HG03045 (cell line): Measurements from ENCODE around the gene WNK1.
"Not testable (repeated sequence)": the region's sequence is repeated elsewhere in the genome, so short reads cannot be mapped to it uniquely, and the experiment has no call there.

Experiments used
- ATAC-seq: cut with Tn5 transposase; IDR thresholded peaks from one replicate; pipeline ENCODE4 v1.9.1; 2021; ENCODE audit warnings: mild to moderate bottlenecking, moderate library complexity; ENCODE audit not compliant: unreplicated experiment

WNK1 gene

DNA sequence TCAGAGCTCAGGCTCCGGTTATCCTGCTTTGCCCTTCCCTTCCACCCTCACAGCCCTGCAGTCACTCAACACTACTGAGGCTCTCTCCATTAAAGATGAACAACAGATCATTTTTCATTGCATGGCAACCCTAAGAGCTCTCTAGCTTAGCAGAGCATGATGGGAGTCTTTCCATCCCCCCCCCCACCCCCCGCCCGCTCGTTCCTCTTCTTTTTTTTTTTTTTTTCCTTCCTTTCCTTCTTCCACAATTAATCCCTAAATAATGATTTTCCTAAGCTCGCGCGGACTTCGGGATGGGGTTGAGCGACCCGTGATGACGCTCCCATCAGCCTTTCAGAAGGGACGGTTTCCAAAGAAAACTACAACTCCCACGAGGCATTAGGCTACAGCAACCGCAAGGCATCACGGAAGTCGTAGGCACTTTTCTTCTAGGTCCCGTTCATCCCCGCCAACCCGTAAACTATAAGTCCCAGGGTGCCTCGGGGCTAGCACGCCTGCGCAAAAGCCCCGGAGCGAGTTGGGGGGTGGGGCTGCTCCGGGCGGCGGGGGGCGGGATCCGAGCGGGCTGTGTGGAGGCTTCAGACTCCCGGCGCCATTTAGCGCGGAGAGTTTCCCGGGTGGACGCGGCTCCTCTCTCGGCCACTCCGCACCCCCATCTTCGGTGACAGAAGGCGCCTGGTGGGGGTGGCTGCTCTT, at the start of gene WNK1:
Gene WNK1, plus strand, starts transcription at position 581 of the 696 bp plus-strand sequence. CDS start 987 bp downstream, outside the sequence.
- peak; percentile 56 for ATAC-seq

DNA sequence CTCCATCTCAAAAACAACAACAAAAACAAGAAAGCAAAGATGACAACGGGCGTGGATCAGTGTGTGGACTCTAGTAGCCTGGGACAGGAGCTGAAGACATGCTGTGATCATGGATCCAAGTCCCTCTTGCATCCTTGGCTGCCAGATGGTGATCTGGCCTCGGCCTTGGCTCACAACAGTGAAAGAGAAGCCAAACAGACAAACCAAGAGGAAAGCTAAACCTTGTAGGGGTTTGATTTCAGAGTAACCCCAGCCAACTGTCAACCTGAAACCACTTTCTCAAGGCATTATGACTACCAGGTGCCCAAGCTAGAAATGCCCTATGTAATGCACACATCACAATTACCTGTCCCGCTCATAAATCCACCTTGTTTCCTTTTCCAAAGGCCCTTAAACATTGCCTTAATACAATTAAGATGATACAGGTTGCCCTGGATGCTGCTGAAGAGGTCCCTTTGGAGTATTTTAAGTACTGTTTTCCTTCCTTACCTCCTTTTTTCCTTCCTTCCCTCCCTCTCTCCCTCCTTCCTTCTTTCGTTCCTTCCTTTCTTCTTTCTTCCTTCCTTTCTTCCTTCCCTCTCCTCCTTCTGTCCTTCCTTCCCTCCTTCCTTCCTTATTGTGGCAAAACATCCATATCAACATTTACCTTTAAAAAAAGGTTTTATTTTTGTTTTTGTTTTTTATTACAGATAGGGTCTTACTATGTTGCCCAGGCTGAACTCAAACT, 47.7 kb upstream of the WNK1 start:
- ATAC-seq, result no peak

GRCh38 chr12:708084-708483, 44.3 kb upstream of the WNK1 start:
- ATAC-seq, result not testable (repeated sequence)

GRCh38 chr12:709455-710020, 42.8 kb upstream of the WNK1 start:
- no peak for ATAC-seq

DNA sequence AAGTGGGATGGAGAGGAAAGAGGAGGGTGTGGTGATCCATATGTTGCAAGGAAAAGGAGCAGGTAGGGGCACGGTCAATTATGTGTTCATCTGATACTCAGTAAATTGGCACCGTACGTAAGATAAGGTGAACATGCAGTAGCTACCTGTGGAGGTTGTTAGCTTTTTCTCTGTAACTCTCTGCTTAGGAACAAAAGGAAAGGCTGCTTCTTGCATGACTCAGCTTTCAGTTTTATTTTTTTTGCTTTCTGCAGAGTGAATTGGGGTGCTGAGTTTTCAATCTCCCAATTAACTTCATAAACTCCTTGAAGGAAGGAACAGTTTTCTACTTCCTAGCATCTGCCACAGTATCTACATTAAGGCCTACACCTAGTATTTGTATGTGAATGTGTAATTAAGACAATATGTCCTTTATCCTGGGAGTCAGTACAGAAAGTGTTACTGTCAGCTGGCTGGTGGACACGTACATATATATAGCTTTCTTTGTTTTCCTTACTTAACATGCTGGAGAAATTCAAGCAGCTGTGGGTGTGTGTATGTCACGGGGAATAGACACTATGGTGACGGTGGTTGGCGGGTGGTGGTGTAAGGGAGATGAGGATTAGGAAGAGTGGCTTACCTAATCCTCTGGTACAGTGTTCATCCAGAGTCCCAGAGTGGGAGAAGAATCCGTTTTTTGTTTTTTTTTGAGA, 40.1 kb upstream of the WNK1 start:
- ATAC-seq, result no peak

- no peak for ATAC-seq
Observed at GRCh38 chr12:713281-713875, 39.0 kb upstream of the WNK1 start.

DNA sequence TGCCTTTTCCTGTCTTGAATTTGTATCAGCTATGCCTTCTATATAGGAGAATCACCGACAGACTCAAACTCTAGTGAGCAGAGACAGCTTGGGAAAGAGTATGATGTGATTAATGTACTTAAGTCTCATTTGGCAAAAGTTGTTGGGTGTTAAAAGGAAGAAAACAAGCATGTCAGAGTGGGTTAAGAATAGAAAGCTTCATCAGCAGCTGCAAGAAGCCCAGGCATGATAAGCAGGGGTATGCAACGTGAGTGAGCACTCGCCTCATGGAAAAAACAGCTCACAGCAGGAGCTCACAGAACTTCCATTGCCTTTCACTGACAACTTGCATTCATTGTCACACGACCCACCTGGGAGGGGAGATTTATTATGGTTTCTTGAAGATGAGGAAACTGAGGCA, 35.9 kb upstream of the WNK1 start:
- ATAC-seq, result no peak

DNA sequence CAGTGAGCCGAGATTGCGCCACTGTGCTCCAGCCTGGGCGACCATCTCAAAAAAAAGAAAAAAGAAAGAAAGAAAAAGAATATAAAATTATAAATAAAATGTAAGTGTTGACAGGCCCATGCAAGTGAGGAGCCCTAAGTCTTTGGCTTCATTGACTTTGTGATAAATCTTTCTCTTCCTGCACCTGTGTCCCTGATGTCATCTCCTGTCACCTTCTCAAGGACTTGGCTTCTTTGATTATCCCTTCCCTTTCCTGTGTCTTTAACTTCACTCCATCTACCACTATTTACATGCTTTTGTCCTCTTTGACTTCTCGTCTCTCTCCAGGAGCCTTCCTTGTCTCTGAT, 33.6 kb upstream of the WNK1 start:
- ATAC-seq, result no peak

- ATAC-seq, result no peak
Observed at GRCh38 chr12:720231-720941, 32.0 kb upstream of the WNK1 start.

DNA sequence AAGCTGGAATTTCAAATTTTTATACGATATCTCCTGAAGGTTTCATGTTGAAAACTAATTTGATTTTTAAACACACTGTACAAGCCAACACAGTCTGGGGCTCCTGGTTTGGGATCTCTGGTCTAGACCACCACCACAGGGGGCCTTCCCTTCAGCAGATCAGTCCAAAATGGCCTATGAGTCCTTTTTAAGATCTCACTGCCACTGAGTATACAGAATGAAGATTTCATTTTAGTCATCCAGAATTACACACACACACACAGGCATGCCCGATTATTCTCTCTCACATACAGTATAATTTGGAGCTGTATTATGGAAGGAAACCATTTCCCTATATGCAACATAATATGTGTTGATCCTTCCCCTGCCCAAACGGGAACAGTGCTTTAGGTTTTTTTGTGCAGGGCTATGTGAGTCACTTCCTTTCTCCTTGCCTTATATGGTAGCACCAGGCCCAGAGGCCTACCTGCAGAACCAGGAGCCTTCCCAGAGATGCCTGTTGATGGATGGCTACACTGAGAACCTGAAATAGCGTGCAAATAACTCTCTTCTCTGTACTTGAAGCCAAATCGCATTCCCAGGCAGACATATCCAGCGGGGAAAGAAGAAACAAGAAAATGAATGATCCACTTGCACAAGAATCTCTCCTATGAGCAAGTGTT, 28.1 kb upstream of the WNK1 start:
- no peak for ATAC-seq

GRCh38 chr12:725076-725475, 27.3 kb upstream of the WNK1 start:
- ATAC-seq, result no peak

GRCh38 chr12:726281-727140, 25.9 kb upstream of the WNK1 start:
- ATAC-seq, result no peak

- no peak for ATAC-seq
Observed at GRCh38 chr12:727321-727720, 25.1 kb upstream of the WNK1 start.

DNA sequence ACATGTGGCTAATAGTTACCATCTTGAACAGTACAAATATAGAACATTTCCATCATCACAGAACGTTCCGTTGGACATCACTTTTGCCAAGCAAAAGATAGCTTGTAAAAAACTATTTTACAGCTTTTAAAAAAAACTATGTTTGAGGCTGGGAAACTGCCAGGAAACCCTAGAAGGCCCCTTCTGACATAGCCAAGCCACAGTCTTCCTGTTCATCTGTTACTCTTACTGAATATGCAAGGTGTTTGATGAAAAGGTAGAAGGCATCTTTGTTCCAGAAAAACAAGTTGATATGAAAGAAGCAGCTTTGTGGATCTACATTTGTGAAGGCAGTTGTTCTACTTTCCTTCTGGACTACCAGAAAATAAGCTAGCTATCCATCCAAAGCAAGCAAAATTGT, 23.6 kb upstream of the WNK1 start:
- no peak for ATAC-seq

DNA sequence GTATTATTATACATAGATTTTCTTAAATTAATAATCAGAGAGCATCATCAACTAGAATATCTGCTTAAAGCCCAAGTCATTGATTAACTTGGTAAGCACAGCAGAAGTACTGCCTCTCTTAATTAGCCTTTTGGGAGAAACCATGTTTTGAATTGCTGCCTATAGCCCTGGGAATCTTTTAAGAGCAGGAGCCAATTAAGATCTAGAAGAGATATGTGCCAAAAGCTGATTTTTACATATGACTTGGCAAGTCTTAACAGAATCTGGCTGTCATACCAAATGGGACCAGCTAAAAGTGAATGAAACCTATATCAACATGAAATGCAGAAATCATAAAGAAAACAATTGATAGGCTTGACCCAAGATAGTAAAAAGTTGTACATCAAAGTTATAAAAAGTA, 23.2 kb upstream of the WNK1 start:
- ATAC-seq, result no peak

DNA sequence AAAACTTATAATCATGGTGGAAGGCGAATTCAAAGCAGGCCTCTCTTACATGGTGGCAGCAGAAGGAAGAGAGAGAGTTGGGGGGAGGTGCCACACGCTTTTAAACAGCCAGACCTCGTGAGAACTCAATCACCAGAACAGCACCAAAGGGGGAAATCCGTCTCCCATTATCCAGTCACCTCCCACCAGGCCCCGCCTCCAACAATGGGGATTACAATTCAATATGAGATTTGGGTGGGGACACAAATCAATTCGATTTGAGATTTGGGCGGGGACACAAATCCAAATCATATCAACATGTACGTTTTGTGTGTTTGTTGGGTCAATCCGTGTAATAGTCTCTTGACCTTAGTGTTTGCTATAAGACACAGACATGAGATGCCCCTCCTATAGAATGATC, 21.8 kb upstream of the WNK1 start:
- no peak for ATAC-seq

GRCh38 chr12:737122-737739, 15.1 kb upstream of the WNK1 start:
- ATAC-seq, result no peak

DNA sequence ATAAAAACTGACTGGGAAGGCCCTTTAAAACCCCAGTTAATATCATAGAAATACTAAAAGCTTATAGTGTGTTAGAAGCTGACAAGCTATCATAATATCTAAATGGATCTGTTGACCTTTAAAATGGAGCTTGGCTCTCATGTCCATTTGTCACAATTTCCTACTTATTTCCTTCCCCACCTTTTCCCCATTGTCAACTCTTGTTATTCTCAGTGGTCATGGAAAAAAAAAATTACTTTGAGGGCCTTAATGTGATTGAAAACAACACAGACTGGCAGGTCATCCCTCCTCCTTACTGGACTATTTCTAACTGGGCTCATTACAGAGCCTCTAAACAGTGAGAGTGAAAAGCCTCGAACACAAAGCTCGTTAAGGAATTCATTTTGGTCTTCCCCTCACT, 13.7 kb upstream of the WNK1 start:
- no peak for ATAC-seq

GRCh38 chr12:739349-739748, 13.0 kb upstream of the WNK1 start:
- no peak for ATAC-seq
